GM12891 (cell line): ENCODE results near the gene BAK1.

Experiments
- PAX5 ChIP-seq: IDR thresholded peaks from 2 replicates; pipeline ENCODE4 v1.6.1; 2011; ENCODE audit warnings: low read length, moderate library complexity, mild to moderate bottlenecking; ENCODE audit not compliant: insufficient read depth, severe bottlenecking
- POLR2A ChIP-seq: IDR thresholded peaks from 2 replicates; pipeline ENCODE4 v1.6.1; 2011; ENCODE audit warnings: low read depth, low read length, control low read depth
- POLR2AphosphoS5 ChIP-seq: IDR thresholded peaks from 2 replicates; pipeline ENCODE4 v1.6.1; 2011; ENCODE audit warnings: low read depth, low read length, control low read depth
- POU2F2 ChIP-seq: IDR thresholded peaks from 2 replicates; pipeline ENCODE4 v1.6.1; 2011; ENCODE audit warnings: low read depth, mild to moderate bottlenecking, control low read depth, low read length, moderate library complexity
- TAF1 ChIP-seq: IDR thresholded peaks from 2 replicates; pipeline ENCODE4 v1.6.1; 2011; ENCODE audit warnings: low read depth, low read length, control low read depth

GRCh38 chr6:33578588-33579011 is 1.5 kb downstream of the BAK1 start:
- no peak for TF ChIP-seq POLR2A
- no peak for TF ChIP-seq TAF1
- no peak for TF ChIP-seq PAX5
- no peak for TF ChIP-seq POLR2AphosphoS5
- TF ChIP-seq POU2F2: 0 out of 2 replicates have a peak, but pooled peaks have one; percentile 24
